Natural killer cell (primary cell): ENCODE data around the gene ATF6B. TPM values are rescaled to one million over a fixed set of nuclear protein-coding genes. Genes with fewer than 3 reads are reported as not detected.

Experiments used
- ATAC-seq, 3 donors: fragments of 150-1000 bp in 2 of 3; fragments of 200-7000 bp in 1 of 3; cut with Tn5 transposase; 1 replicate in 1 of 3; 2 replicates in 2 of 3; pipeline ENCODE4 v1.10.0; 2021; ENCODE audit warnings: mild to moderate bottlenecking in 2 of 3, moderate library complexity in 2 of 3
- DNase-seq, 2 donors: peaks; one replicate each; pipeline versions ENCODE4 v3.0.0 to v3.0.0-alpha.2; 2013 to 2021; ENCODE audit warnings: mixed read lengths in 1 of 2
- H3K27ac ChIP-seq: one replicate; pipeline ENCODE4 v1.5.1; 2013; ENCODE audit warnings: mild to moderate bottlenecking, low read length
- H3K27me3 ChIP-seq: one replicate; pipeline ENCODE4 v1.6.1; 2013; ENCODE audit warnings: low read length; ENCODE audit not compliant: control insufficient read depth, insufficient read depth
- H3K36me3 ChIP-seq: one replicate; pipeline ENCODE4 v1.6.1; 2013; ENCODE audit warnings: low read length; ENCODE audit not compliant: control insufficient read depth, insufficient read depth
- H3K4me1 ChIP-seq: one replicate; pipeline ENCODE4 v1.6.1; 2013; ENCODE audit warnings: low read length; ENCODE audit not compliant: control insufficient read depth, insufficient read depth
- H3K4me3 ChIP-seq: one replicate; pipeline ENCODE4 v1.5.1; 2013; ENCODE audit warnings: low read length
- H3K9me3 ChIP-seq: one replicate; pipeline ENCODE4 v1.6.1; 2013; ENCODE audit warnings: low read length; ENCODE audit not compliant: control insufficient read depth, insufficient read depth
- H3K27ac Mint-ChIP-seq, 2 donors: one replicate each; pipeline ENCODE4 v1.8.0; 2022; ENCODE audit warnings: mild to moderate bottlenecking in 2 of 2, mixed read lengths in 2 of 2, moderate library complexity in 1 of 2
- H3K27me3 Mint-ChIP-seq, 2 donors: one replicate each; pipeline ENCODE4 v1.8.0; 2022; ENCODE audit warnings: low read depth in 2 of 2, mixed read lengths in 2 of 2
- H3K36me3 Mint-ChIP-seq: one replicate; pipeline ENCODE4 v1.8.0; 2022; ENCODE audit warnings: mixed read lengths
- H3K4me1 Mint-ChIP-seq, 2 donors: one replicate each; pipeline ENCODE4 v1.8.0; 2022; ENCODE audit warnings: mixed read lengths in 2 of 2
- H3K4me3 Mint-ChIP-seq: one replicate; pipeline ENCODE4 v1.8.0; 2022; ENCODE audit warnings: mild to moderate bottlenecking, moderate library complexity, mixed read lengths
- H3K9me3 Mint-ChIP-seq, 2 donors: one replicate each; pipeline ENCODE4 v1.8.0; 2022; ENCODE audit warnings: mixed read lengths in 2 of 2
- CTCF ChIP-seq: fragments of 200-600 bp; IDR thresholded peaks from one replicate; pipeline ENCODE4 v1.8.0; 2022; ENCODE audit warnings: antibody characterized with exemption
- WGBS: methylation state at CpG from one replicate; pipeline ENCODE4 v1.1.7; 2013; ENCODE audit warnings: missing lambda C conversion rate; ENCODE audit not compliant: insufficient coverage; 5-methylcytosine and 5-hydroxymethylcytosine counted together
- intact Hi-C: fragments of 100-400 bp; cut with micrococcal nuclease; formaldehyde crosslinking; loops from one replicate; pipeline ENCODE4 v1.14.2; 2022
- total RNA-seq, 4 donors: library from RNA; stranded (reverse); fragments of 120-200 nt in 1 of 4; gene quantifications; one replicate each; pipeline versions ENCODE4 v1.2.3 to v1.2.4, GENCODE V29; 2013 to 2022

ATF6B gene
- total RNA-seq, 3 donors from 2014 or later (not counting 1 experiment from before 2014, with no cell fraction given), result 157 to 187 (median 178) TPM

GRCh38 chr6:32163559-32164258 is 35.7 kb upstream of the ATF6B start:
- ATAC-seq (no peak), DNase-seq (no peak)
- no peaks in the 10 kb centered on the region for H3K4me1 Mint-ChIP-seq
- H3K9me3 ChIP-seq, result no peaks in the 10 kb centered on the region
- H3K27ac Mint-ChIP-seq, result no peak overlapping the region
- H3K27me3 Mint-ChIP-seq, result no peaks in the 10 kb centered on the region
- no peak overlapping the region for H3K4me3 Mint-ChIP-seq
- H3K9me3 Mint-ChIP-seq, result no peaks in the 10 kb centered on the region
- no peaks in the 10 kb centered on the region for H3K4me1 ChIP-seq
- no peaks in the 10 kb centered on the region for H3K27me3 ChIP-seq
- no peak overlapping the region for H3K4me3 ChIP-seq
- intact Hi-C loops, result no loop called here
- no peak overlapping the region for H3K27ac ChIP-seq
- H3K36me3 Mint-ChIP-seq, result no peaks in the 10 kb centered on the region
- WGBS, result 98% methylated on average over 7 of the region's 7 CpGs
- peaks cover 7% of the 10 kb centered on the region for H3K36me3 ChIP-seq
- no peak for TF ChIP-seq CTCF

GRCh38 chr6:32158052-32158451 is 30.0 kb upstream of the ATF6B start:
- intact Hi-C loops, result no loop called here
- ATAC-seq, result no peak
- TF ChIP-seq CTCF, result no peak

DNA sequence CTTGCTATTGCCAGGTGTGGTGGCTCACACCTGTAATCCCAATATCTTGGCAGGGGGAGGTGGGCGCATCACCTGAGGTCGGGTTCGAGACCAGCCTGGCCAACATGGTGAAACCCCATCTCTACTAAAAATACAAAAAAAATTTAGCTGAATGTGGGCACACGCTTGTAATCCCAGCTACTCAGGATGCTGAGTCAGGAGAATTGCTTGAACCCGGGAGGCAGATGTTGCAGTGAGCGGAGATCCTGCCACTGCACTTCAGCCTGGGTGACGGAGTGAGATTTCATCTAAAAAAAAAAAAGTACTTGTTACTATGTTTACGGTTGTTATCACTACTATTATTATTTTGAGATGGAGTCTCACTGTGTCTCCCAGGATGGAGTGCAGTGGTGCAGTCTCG is 28.8 kb upstream of the ATF6B start:
- WGBS, result 93% methylated on average over 9 of the region's 9 CpGs
- no peaks in the 10 kb centered on the region for H3K27me3 ChIP-seq
- intact Hi-C loops, result no loop called here
- no peaks in the 10 kb centered on the region for H3K27me3 Mint-ChIP-seq
- peaks cover 29% of the 10 kb centered on the region in 2 donors for H3K4me1 Mint-ChIP-seq
- H3K9me3 ChIP-seq, result no peaks in the 10 kb centered on the region
- no peak overlapping the region for H3K4me3 ChIP-seq
- no peak for TF ChIP-seq CTCF
- DNase-seq, result no peak
- peaks cover 28% of the 10 kb centered on the region for H3K4me1 ChIP-seq
- peaks cover 9% of the 10 kb centered on the region for H3K36me3 ChIP-seq
- no peak overlapping the region for H3K27ac ChIP-seq
- peaks cover 6% of the 10 kb centered on the region for H3K36me3 Mint-ChIP-seq
- H3K4me3 Mint-ChIP-seq, result no peak overlapping the region
- H3K9me3 Mint-ChIP-seq, result no peaks in the 10 kb centered on the region
- no peak overlapping the region for H3K27ac Mint-ChIP-seq
- no peak for ATAC-seq

More at GRCh38 chr6:32158052-32158451, 30.0 kb upstream of the ATF6B start:
- Mint-ChIP-seq H3K27ac (no peak overlapping the region), H3K27me3 (no peaks in the 10 kb centered on the region), H3K9me3 (no peaks in the 10 kb centered on the region), H3K4me1 (peaks cover 25 to 26% of the 10 kb centered on the region in 2 donors), H3K4me3 (no peak overlapping the region), H3K36me3 (peaks cover 6% of the 10 kb centered on the region)
- no peak overlapping the region for H3K27ac ChIP-seq
- H3K4me1 ChIP-seq, result peaks cover 28% of the 10 kb centered on the region
- H3K4me3 ChIP-seq, result no peak overlapping the region
- DNase-seq, result no peak
- H3K27me3 ChIP-seq, result no peaks in the 10 kb centered on the region
- H3K9me3 ChIP-seq, result no peaks in the 10 kb centered on the region
- peaks cover 9% of the 10 kb centered on the region for H3K36me3 ChIP-seq
